ENCODE measurements around the gene CCL23. TPM values are rescaled to one million over a fixed set of nuclear protein-coding genes. Genes with fewer than 3 reads are reported as not detected.

CCL23 gene
- total RNA-seq, 1 experiment from 2014 or later: not detected

DNA sequence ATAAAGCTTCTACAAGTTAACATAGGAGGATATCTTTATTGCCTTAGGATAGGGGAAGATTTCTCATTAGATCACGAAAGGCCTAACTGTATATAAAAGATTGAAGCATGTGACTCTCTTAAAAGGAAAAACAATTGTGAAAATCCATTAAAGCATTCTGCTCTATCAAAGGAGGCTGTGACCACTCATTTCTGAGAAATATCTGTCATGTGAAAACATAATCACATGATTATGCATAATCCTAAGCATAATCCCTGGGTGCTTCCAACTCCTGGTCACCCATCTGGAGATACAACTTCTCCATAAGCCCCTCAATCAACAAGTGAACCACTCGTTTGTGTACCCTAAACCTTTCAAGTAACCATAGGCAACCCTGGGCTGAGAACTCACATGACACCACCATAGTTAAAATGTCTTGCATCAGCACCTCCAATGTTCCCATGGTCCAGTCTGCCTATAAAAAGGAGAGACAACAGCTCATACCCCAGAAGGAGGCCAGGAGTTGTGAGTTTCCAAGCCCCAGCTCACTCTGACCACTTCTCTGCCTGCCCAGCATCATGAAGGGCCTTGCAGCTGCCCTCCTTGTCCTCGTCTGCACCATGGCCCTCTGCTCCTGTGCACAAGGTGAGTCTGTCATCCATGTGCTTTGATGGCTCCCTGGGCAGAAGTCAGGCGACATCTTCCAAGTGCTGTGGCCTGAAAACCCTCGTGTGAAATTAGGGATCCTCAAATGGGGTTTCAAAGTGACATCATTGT lies 46.2 kb upstream of the CCL23 start, which contains the start of gene CCL18:
Gene CCL18, plus strand, starts transcription at position 487 of the 756 bp plus-strand sequence. Its CDS starts 71 bp downstream, at position 558.
- ATAC-seq: no peak
- no peak for DNase-seq
- intact Hi-C loops (cut with micrococcal nuclease): no loop called here
- Histone ChIP-seq H2AFZ (ENCODE audit: low read length) (no peak within 1 kb of the TSS), H3K4me2 (ENCODE audit: low read length) (no peak within 1 kb of the TSS), H3K4me1 (ENCODE audit: insufficient read depth, low read length) (no peaks in the 10 kb centered on the region), H3K9me2 (replicated peaks; ENCODE audit: low read length) (no peaks in the 10 kb centered on the region), H4K20me1 (ENCODE audit: low read length) (no peaks in the 10 kb centered on the region), H3K79me2 (ENCODE audit: low read length) (no peaks in the 10 kb centered on the region), H3K9me3 (ENCODE audit: low read length) (no peaks in the 10 kb centered on the region), H3K9ac (ENCODE audit: low read length) (no peak within 1 kb of the TSS), H3K36me3 (ENCODE audit: low read depth, low read length) (no peaks in the 10 kb centered on the region), H3F3A (ENCODE audit: low read length, unreplicated experiment) (no peaks in the 10 kb centered on the region), H3K4me3 (ENCODE audit: low read length) (no peak within 1 kb of the TSS), H3K27ac (ENCODE audit: low read length) (no peak within 1 kb of the TSS), H3K27me3 (ENCODE audit: low read length) (peaks cover 36% of the 10 kb centered on the region; the same call in 1 of the 2 replicates)
- no peak for TF ChIP-seq EZH2phosphoT487 (IDR thresholded peaks at IDR 0.05; ENCODE audit: borderline replicate concordance, low read length)
- no peak for TF ChIP-seq EZH2 (IDR thresholded peaks at IDR 0.05; ENCODE audit: low read length, unreplicated experiment)
- no peak for TF ChIP-seq CTCF (conservative IDR thresholded peaks at IDR 0.05; ENCODE audit: low read depth, low read length)
- BruUV-seq (replicated peaks): no TSS peak
- ChIA-PET CTCF (no interaction called here), POLR2A (ENCODE audit: unreplicated experiment) (no interaction called here)

DNA sequence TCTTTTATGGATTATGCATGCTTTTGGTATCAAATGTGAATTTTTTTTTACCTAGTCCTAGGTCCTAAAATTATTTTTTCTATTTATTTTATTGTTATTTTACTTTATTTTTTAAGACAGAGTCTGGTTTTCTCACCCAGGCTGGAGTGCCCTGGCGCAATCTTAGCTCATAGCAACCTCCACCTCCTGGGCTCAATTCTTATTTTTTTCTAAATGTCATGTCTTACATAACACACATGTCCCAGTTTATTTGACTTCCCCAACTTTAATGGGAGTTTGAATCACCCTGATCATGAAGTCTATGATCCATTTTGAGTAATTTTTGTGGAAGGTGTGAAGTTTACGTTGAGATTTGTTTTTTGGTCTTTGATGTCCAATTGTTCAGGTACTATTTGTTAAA lies 43.0 kb upstream of the CCL23 start:
- no peak overlapping the region for H3K27ac ChIP-seq (ENCODE audit: low read length)
- no peaks in the 10 kb centered on the region for H3K36me3 ChIP-seq (ENCODE audit: low read depth, low read length)
- no peaks in the 10 kb centered on the region for H3K9me2 ChIP-seq (replicated peaks; ENCODE audit: low read length)
- no peak for TF ChIP-seq EZH2 (IDR thresholded peaks at IDR 0.05; ENCODE audit: low read length, unreplicated experiment)
- no peak for TF ChIP-seq CTCF (conservative IDR thresholded peaks at IDR 0.05; ENCODE audit: low read depth, low read length)
- no peak for TF ChIP-seq EZH2phosphoT487 (IDR thresholded peaks at IDR 0.05; ENCODE audit: borderline replicate concordance, low read length)
- intact Hi-C loops (cut with micrococcal nuclease): no loop called here
- H3K79me2 ChIP-seq (ENCODE audit: low read length): no peaks in the 10 kb centered on the region
- no peaks in the 10 kb centered on the region for H3F3A ChIP-seq (ENCODE audit: low read length, unreplicated experiment)
- peaks cover 37% of the 10 kb centered on the region; the same call in 1 of the 2 replicates for H3K27me3 ChIP-seq (ENCODE audit: low read length)
- no peak overlapping the region for H3K4me3 ChIP-seq (ENCODE audit: low read length)
- no peak overlapping the region for H3K9ac ChIP-seq (ENCODE audit: low read length)
- BruUV-seq (replicated peaks): no TSS peak
- ChIA-PET POLR2A (ENCODE audit: unreplicated experiment) (no interaction called here), CTCF (no interaction called here)
- no peaks in the 10 kb centered on the region for H4K20me1 ChIP-seq (ENCODE audit: low read length)
- H3K4me2 ChIP-seq (ENCODE audit: low read length): no peak overlapping the region
- no peak for DNase-seq
- no peaks in the 10 kb centered on the region for H3K9me3 ChIP-seq (ENCODE audit: low read length)
- H3K4me1 ChIP-seq (ENCODE audit: insufficient read depth, low read length): no peaks in the 10 kb centered on the region
- H2AFZ ChIP-seq (ENCODE audit: low read length): no peak overlapping the region
- no peak for ATAC-seq

DNA sequence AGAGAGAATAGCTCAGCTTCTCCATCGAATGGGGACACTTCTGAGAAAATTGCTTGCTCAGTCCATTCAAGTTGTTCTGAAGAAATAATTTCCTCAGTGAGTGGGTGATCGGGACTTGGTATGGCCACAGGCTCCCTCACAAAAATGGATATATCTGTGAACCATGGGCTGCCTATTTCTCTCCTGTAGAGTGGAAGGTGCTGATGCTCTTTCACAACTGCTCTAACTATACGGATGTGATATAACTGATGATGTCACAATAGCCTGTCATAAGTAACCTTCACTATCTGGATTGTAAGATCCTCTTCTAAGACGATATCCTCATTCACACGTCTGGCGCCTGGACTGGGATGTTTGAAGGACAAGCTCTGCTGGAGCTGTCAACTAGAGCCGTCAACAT lies 41.6 kb upstream of the CCL23 start:
- Histone ChIP-seq H3K27me3 (ENCODE audit: low read length) (peaks cover 35% of the 10 kb centered on the region; the same call in 1 of the 2 replicates), H3K4me1 (ENCODE audit: insufficient read depth, low read length) (no peaks in the 10 kb centered on the region), H2AFZ (ENCODE audit: low read length) (no peak overlapping the region), H4K20me1 (ENCODE audit: low read length) (no peaks in the 10 kb centered on the region), H3K9me2 (replicated peaks; ENCODE audit: low read length) (no peaks in the 10 kb centered on the region), H3K9ac (ENCODE audit: low read length) (no peak overlapping the region), H3K27ac (ENCODE audit: low read length) (no peak overlapping the region), H3K36me3 (ENCODE audit: low read depth, low read length) (no peaks in the 10 kb centered on the region), H3K4me3 (ENCODE audit: low read length) (no peak overlapping the region), H3F3A (ENCODE audit: low read length, unreplicated experiment) (no peaks in the 10 kb centered on the region), H3K79me2 (ENCODE audit: low read length) (no peaks in the 10 kb centered on the region), H3K9me3 (ENCODE audit: low read length) (no peaks in the 10 kb centered on the region), H3K4me2 (ENCODE audit: low read length) (no peak overlapping the region)
- ATAC-seq (no peak), DNase-seq (no peak)
- BruUV-seq (replicated peaks): no TSS peak
- ChIA-PET POLR2A (ENCODE audit: unreplicated experiment) (no interaction called here), CTCF (no interaction called here)
- no peak for TF ChIP-seq CTCF (conservative IDR thresholded peaks at IDR 0.05; ENCODE audit: low read depth, low read length)
- no peak for TF ChIP-seq EZH2phosphoT487 (IDR thresholded peaks at IDR 0.05; ENCODE audit: borderline replicate concordance, low read length)
- TF ChIP-seq EZH2 (IDR thresholded peaks at IDR 0.05; ENCODE audit: low read length, unreplicated experiment): no peak
- intact Hi-C loops (cut with micrococcal nuclease): no loop called here
